ENCODE measurements around the gene FAM151B.

The FAM151B gene

GRCh38 chr5:80554646-80555045, 66.7 kb downstream of the FAM151B start:
- TF ChIP-seq CTCF (IDR thresholded peaks at IDR 0.05; ENCODE audit: low read depth, low read length): no peak
- DNase-seq (ENCODE audit: extremely low read depth, low read depth): no peak

GRCh38 chr5:80555099-80555498, 67.2 kb downstream of the FAM151B start:
- no peak for TF ChIP-seq CTCF (IDR thresholded peaks at IDR 0.05; ENCODE audit: low read depth, low read length)

GRCh38 chr5:80559244-80559643, 71.3 kb downstream of the FAM151B start:
- no peak for DNase-seq (ENCODE audit: extremely low read depth, low read depth)
- TF ChIP-seq CTCF (IDR thresholded peaks at IDR 0.05; ENCODE audit: low read depth, low read length): no peak

More at GRCh38 chr5:80555099-80555498, 67.2 kb downstream of the FAM151B start:
- DNase-seq (ENCODE audit: extremely low read depth, low read depth): no peak

- no peak for DNase-seq (ENCODE audit: extremely low read depth, low read depth)
- TF ChIP-seq CTCF (IDR thresholded peaks at IDR 0.05; ENCODE audit: low read depth, low read length): no peak
Observed at GRCh38 chr5:80565330-80565729, 77.4 kb downstream of the FAM151B start.

GRCh38 chr5:80566711-80567259, 78.9 kb downstream of the FAM151B start:
- no peak for TF ChIP-seq CTCF (IDR thresholded peaks at IDR 0.05; ENCODE audit: low read depth, low read length)
- DNase-seq (ENCODE audit: extremely low read depth, low read depth): no peak

- no peak for TF ChIP-seq CTCF (IDR thresholded peaks at IDR 0.05; ENCODE audit: low read depth, low read length)
- DNase-seq (ENCODE audit: extremely low read depth, low read depth): no peak
Observed at GRCh38 chr5:80568251-80568650, 80.4 kb downstream of the FAM151B start.

- no peak for TF ChIP-seq CTCF (IDR thresholded peaks at IDR 0.05; ENCODE audit: low read depth, low read length)
- no peak for DNase-seq (ENCODE audit: extremely low read depth, low read depth)
Observed at GRCh38 chr5:80569086-80569960, 81.4 kb downstream of the FAM151B start.

Measured in AG09319 (cell line).